Caco-2 (cell line): ENCODE measurements around the gene SRSF10. TPM values are rescaled to one million over a fixed set of nuclear protein-coding genes. Genes with fewer than 3 reads are reported as not detected.

Source experiments
- BruUV-seq: library from RNA; stranded (reverse); fragments of 400-500 nt; replicated peaks from 2 replicates; lab custom pipeline; 2021; lab: Mats Ljungman, UMichigan
- CTCF ChIA-PET: fragments of 300-600 bp; sonication (Branson Sonifier 250); formaldehyde crosslinking; loops from one replicate; lab custom pipeline; 2022; ENCODE audit warnings: antibody characterized with exemption; lab: Charles Lee
- POLR2A ChIA-PET: fragments of 300-600 bp; sonication (Branson Sonifier 250); formaldehyde crosslinking; loops from one replicate; lab custom pipeline; 2022; ENCODE audit warnings: antibody characterized with exemption; lab: Charles Lee
- DNase-seq, 2 experiments: peaks; one replicate each; pipeline versions ENCODE4 v3.0.0 to v3.0.0-alpha.2; 2020 to 2022
- H3K27me3 ChIP-seq: replicated peaks from 2 replicates; pipeline ENCODE4 v1.6.0; 2011; ENCODE audit warnings: low read length; ENCODE audit not compliant: control insufficient read depth, insufficient read depth
- H3K36me3 ChIP-seq: 2 replicates; pipeline ENCODE4 v1.5.1; 2011; ENCODE audit warnings: low read length; ENCODE audit not compliant: control insufficient read depth, insufficient read depth
- H3K4me1 ChIP-seq: fragments of 250-450 bp; sonication (Bioruptor Pico); 2 replicates; pipeline ENCODE4 v1.5.1; 2020; ENCODE audit warnings: mild to moderate bottlenecking
- H3K4me3 ChIP-seq: 2 replicates; pipeline ENCODE4 v1.5.1; 2011; ENCODE audit warnings: low read depth, mild to moderate bottlenecking, control low read depth, low read length
- H3K9me3 ChIP-seq: fragments of 250-450 bp; sonication (Bioruptor Pico); 2 replicates; pipeline ENCODE4 v1.5.1; 2020; ENCODE audit warnings: mild to moderate bottlenecking, moderate library complexity
- H3K27ac Mint-ChIP-seq: one replicate; pipeline ENCODE4 v1.8.0; 2022; ENCODE audit warnings: mixed read lengths; ENCODE audit not compliant: unreplicated experiment
- H3K27me3 Mint-ChIP-seq: one replicate; pipeline ENCODE4 v1.8.0; 2022; ENCODE audit warnings: mixed read lengths; ENCODE audit not compliant: insufficient read depth, unreplicated experiment
- H3K36me3 Mint-ChIP-seq: one replicate; pipeline ENCODE4 v1.8.0; 2022; ENCODE audit warnings: mild to moderate bottlenecking, mixed read lengths; ENCODE audit not compliant: insufficient read depth, unreplicated experiment
- H3K4me1 Mint-ChIP-seq: one replicate; pipeline ENCODE4 v1.8.0; 2022; ENCODE audit warnings: low read depth, mixed read lengths; ENCODE audit not compliant: unreplicated experiment
- H3K4me3 Mint-ChIP-seq: one replicate; pipeline ENCODE4 v1.8.0; 2022; ENCODE audit warnings: mild to moderate bottlenecking, moderate library complexity, mixed read lengths; ENCODE audit not compliant: unreplicated experiment
- H3K9me3 Mint-ChIP-seq: one replicate; pipeline ENCODE4 v1.8.0; 2022; ENCODE audit warnings: mixed read lengths; ENCODE audit not compliant: unreplicated experiment
- intact Hi-C: fragments of 100-400 bp; cut with micrococcal nuclease; formaldehyde crosslinking; loops from one replicate; pipeline ENCODE4 v1.10.0; 2022; ENCODE audit not compliant: unreplicated experiment
- total RNA-seq: library from RNA; stranded (reverse); gene quantifications from 2 replicates; pipeline ENCODE4 v1.2.3, GENCODE V29; 2022
- TF ChIP-seq, protein P1 (sequence below), 2 experiments: fragments of 200-600 bp in 1 of 2; IDR thresholded peaks; 1 replicate in 1 of 2; 2 replicates in 1 of 2; pipeline versions ENCODE4 v1.5.1 to v1.8.0; 2011 to 2022; ENCODE audit warnings: antibody characterized with exemption in 1 of 2, control low read depth in 1 of 2, inconsistent platforms in 1 of 2, low read depth in 1 of 2, low read length in 1 of 2, mild to moderate bottlenecking in 1 of 2, moderate library complexity in 1 of 2; ENCODE audit not compliant: insufficient read depth in 1 of 2, severe bottlenecking in 1 of 2, unreplicated experiment in 1 of 2

The SRSF10 gene
- total RNA-seq, 1 experiment from 2014 or later = 128 TPM

DNA sequence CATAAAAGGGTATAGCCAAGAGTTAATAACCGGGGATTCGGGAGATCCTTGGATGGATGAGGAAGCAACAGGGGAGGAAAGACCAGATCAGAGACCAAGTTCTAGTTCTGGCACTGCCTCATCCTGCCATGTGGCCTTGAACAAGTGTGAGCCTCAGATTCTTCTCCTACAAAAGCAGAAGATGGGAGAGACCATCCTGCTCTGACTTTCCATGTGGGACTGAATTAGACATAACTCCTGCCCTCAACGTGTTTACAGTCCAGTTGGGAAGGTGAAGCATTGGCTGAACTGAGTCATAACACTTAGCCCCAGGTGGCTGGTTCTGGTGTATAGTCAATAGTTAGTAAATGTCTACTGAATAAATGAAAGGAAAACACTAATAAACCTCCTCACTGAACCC is 54.8 kb downstream of the SRSF10 start:
- no peaks in the 10 kb centered on the region for H3K27me3 Mint-ChIP-seq
- no peak overlapping the region for H3K4me3 Mint-ChIP-seq
- H3K4me3 ChIP-seq = no peak overlapping the region
- POLR2A ChIA-PET = interaction anchor here (0.6 kb wide), 1 partner anchor 13 kb away, joined by 3 read pairs; no protein-coding TSS in a partner anchor
- H3K9me3 Mint-ChIP-seq = no peaks in the 10 kb centered on the region
- no peaks in the 10 kb centered on the region for H3K4me1 Mint-ChIP-seq
- no peaks in the 10 kb centered on the region for H3K4me1 ChIP-seq
- H3K27me3 ChIP-seq = no peaks in the 10 kb centered on the region
- no TSS peak for BruUV-seq
- TF ChIP-seq, protein P1, sequence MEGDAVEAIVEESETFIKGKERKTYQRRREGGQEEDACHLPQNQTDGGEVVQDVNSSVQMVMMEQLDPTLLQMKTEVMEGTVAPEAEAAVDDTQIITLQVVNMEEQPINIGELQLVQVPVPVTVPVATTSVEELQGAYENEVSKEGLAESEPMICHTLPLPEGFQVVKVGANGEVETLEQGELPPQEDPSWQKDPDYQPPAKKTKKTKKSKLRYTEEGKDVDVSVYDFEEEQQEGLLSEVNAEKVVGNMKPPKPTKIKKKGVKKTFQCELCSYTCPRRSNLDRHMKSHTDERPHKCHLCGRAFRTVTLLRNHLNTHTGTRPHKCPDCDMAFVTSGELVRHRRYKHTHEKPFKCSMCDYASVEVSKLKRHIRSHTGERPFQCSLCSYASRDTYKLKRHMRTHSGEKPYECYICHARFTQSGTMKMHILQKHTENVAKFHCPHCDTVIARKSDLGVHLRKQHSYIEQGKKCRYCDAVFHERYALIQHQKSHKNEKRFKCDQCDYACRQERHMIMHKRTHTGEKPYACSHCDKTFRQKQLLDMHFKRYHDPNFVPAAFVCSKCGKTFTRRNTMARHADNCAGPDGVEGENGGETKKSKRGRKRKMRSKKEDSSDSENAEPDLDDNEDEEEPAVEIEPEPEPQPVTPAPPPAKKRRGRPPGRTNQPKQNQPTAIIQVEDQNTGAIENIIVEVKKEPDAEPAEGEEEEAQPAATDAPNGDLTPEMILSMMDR (IDR thresholded peaks at IDR 0.05; ENCODE audit: insufficient read depth in 1 of 2, low read depth in 1 of 2, low read length in 1 of 2, severe bottlenecking in 1 of 2, unreplicated experiment in 1 of 2) = no peak
- no peak for DNase-seq
- no peak overlapping the region for H3K27ac Mint-ChIP-seq
- H3K9me3 ChIP-seq = no peaks in the 10 kb centered on the region
- H3K36me3 Mint-ChIP-seq = peaks cover 4% of the 10 kb centered on the region
- intact Hi-C loops = no loop called here
- H3K36me3 ChIP-seq = no peaks in the 10 kb centered on the region
- CTCF ChIA-PET = no interaction called here

DNA sequence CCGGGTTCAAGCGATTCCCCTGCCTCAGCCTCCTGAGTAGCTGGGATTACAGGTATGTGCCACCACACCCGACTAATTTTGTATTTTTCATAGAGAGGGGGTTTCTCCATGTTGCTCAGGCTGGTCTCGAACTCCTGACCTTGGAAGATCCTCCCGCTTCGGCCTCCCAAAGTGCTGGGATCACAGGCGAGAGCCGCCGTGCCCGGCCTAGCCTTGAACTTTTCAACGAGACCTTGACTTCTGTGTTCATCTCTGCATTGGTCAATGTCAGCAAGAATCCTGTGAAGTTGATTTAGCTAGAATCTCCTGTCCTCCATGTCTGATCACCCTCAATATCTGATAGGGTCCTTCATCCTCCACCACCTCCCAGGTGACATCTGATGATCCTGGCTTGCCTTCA is 55.5 kb downstream of the SRSF10 start:
- Histone ChIP-seq H3K4me3 (no peak overlapping the region), H3K27me3 (no peaks in the 10 kb centered on the region), H3K36me3 (no peaks in the 10 kb centered on the region), H3K4me1 (no peaks in the 10 kb centered on the region), H3K9me3 (no peaks in the 10 kb centered on the region)
- Mint-ChIP-seq H3K4me1 (no peaks in the 10 kb centered on the region), H3K4me3 (no peak overlapping the region), H3K27ac (no peak overlapping the region), H3K27me3 (no peaks in the 10 kb centered on the region), H3K36me3 (peaks cover 4% of the 10 kb centered on the region), H3K9me3 (no peaks in the 10 kb centered on the region)
- ChIA-PET POLR2A (no interaction called here), CTCF (no interaction called here)
- DNase-seq = no peak
- intact Hi-C loops = no loop called here
- TF ChIP-seq, protein P1 (IDR thresholded peaks at IDR 0.05; ENCODE audit: insufficient read depth in 1 of 2, low read depth in 1 of 2, low read length in 1 of 2, severe bottlenecking in 1 of 2, unreplicated experiment in 1 of 2) = no peak
- BruUV-seq = no TSS peak

DNA sequence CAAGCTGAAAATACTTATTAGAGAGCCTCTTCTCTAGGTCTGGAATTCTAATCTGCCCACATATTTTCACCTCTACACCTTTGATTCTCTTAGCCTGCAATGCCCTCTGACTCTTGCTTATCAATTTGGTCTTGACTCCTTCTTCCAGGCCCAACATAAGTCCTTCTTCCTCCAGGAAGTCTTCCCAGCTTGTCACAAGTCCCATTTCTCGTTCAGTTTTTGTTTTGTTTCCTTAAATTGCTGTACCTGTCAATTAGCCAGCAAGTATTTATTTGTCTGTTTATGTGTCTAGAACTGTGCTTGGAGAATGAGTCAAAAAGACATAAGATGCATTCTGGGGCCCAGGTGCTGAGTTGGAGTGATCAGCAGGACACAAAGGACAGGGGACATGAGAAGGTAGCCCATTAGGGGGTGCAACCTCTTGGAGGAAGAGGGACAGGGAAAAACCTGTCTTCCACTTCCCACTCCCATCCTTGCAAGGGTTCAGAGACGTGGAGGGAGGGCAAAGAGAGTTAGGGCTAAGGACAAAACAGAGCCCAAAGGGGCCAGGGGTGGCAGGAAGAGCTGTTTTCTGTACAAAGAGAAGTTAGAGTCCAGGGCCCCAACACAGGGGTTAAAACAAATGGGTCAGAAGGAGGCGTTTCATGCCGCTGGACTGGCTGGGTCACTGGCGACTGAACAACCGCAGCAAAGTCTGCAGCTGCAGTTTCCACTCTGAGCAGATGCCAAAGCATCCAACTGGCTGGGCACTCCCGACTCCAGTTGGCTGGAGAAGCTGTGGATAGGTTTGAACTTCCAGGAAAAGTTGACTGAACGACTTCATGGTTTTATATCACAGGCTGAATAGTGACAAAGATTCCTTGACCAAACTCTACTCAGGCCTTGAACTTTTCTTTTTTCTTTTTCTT is 56.3 kb downstream of the SRSF10 start:
- no peaks in the 10 kb centered on the region for H3K27me3 ChIP-seq
- no peak overlapping the region for H3K27ac Mint-ChIP-seq
- no peaks in the 10 kb centered on the region for H3K9me3 ChIP-seq
- H3K4me3 Mint-ChIP-seq = no peak overlapping the region
- no peaks in the 10 kb centered on the region for H3K4me1 ChIP-seq
- H3K4me3 ChIP-seq = no peak overlapping the region
- no peaks in the 10 kb centered on the region for H3K27me3 Mint-ChIP-seq
- intact Hi-C loops = no loop called here
- H3K36me3 ChIP-seq = no peaks in the 10 kb centered on the region
- BruUV-seq = no TSS peak
- CTCF ChIA-PET = no interaction called here
- POLR2A ChIA-PET = no interaction called here
- TF ChIP-seq, protein P1 (IDR thresholded peaks at IDR 0.05; ENCODE audit: insufficient read depth in 1 of 2, low read depth in 1 of 2, low read length in 1 of 2, severe bottlenecking in 1 of 2, unreplicated experiment in 1 of 2) = no peak
- H3K36me3 Mint-ChIP-seq = peaks cover under 1% of the 10 kb centered on the region
- H3K4me1 Mint-ChIP-seq = no peaks in the 10 kb centered on the region
- no peak for DNase-seq
- no peaks in the 10 kb centered on the region for H3K9me3 Mint-ChIP-seq
